ENCODE results near the gene IRF2BP2.

The IRF2BP2 gene

GRCh38 chr1:234582681-234583301 lies 27.2 kb downstream of the IRF2BP2 start:
- DNase-seq, result no peak

GRCh38 chr1:234582186-234582585 lies 27.8 kb downstream of the IRF2BP2 start:
- no peak for DNase-seq

DNA sequence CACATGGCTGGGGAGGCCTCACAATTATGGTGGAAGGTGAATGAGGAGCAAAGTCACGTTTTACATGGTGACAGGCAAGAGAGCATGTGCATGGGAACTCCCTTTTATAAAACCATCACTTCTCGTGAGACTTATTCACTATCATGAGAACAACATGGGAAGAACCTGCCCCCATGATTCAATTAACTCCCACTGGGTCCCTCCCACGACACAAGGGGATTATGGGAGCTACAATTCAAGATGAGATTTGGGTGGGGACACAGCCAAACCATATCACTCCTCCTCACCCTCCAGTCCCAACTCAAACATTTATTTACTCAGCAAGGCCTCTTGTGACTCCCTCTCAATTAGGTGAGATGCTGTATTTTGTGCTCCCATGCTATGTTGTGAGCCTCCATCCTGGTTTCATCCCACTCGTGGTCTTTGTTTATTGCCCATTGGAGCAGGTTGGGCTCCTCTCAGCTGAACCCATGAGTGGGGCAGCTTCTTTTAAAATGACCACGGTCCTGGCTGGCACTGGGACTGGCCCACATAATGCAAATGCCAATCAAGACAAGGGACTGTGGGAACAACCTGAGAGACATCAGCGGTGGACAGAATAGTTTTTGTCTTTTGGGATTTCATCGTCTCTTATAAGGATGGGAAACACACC lies 28.8 kb downstream of the IRF2BP2 start:
- no peak for DNase-seq

DNA sequence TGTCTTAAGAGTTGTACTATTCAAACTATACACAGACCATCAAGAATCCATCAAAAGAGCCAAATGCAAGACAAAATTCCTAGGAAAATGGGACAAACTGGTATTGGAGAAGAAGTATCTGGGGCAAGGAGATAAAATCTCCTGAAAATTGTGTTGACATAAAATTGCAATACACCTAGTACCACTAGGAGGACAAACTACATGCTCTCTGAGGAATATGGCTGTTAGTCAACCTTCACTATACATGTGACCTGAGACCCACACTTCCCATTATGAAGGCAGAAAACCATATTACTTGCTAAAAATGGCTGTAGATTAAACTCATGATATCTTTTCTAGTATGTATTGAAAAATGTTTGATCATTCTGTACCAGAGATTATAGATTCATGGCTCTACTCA lies 30.0 kb downstream of the IRF2BP2 start:
- DNase-seq, result no peak

- DNase-seq, result no peak
These were observed 31.2 kb downstream of the IRF2BP2 start for GRCh38 chr1:234578735-234579134.

DNA sequence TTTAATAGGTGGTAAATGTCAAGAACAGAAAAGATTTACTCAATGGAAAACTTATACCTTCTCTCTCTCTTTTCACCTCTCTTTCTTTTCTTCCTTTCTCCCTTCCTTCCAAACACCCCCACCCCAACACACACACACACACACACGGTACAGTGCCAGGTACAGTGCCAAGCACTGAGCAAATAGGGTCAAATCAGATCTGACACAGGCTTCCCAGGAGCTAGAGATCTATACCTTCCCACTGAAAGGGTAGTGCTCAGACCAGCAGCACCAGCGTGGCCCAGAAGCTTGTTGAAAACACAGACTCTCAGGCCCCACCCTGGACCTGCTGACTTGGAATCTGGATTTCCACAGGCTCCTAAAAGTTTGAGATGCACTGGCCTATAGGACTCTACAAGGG lies 31.9 kb downstream of the IRF2BP2 start:
- no peak for DNase-seq

DNA sequence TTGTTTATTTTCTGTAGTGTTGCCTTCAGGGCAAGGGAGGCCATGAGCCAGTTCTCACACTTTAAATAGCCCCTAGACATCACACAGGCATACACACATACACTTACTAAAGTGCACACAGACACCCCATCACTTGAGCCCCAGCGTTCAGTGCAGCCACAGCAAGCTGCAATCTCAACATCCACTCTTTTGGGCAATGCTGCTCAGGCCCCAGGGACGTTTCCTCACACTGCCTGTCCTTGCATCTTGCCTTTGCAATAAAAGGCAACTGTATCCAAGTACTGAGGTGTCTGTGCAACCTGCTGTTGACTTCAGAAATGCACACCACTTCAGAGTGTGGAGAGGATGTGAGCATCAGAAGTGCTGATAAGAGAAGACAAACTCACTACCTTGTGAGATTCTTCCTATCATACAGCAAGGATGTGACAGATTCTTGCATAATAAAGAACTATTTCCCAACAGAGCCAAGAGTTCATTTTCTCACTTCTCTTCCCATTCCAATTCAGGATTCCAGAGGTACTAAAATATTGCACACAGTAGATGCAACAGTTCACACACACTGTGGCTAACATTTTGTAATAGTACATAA lies 36.2 kb downstream of the IRF2BP2 start:
- no peak for DNase-seq

DNA sequence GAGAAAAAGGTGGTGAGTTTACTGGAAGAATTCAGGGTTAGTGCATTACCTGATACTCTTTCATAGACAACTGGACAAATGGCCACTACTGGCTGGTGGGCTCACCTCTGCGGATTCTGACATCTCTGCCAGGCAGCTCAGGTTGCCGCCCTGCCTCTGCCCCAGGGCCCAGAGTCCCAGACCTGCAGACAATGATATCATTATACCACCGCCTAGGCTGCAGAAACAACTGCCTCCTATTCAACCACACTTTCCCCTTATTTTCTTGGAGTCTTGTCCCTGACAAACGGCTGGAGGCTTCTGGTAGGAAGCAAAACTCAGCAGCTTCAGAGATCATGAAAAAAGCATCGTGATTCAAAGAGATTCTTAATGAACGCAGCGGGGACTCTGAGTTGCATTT lies 37.0 kb downstream of the IRF2BP2 start:
- no peak for DNase-seq

GRCh38 chr1:234571702-234572101 lies 38.3 kb downstream of the IRF2BP2 start:
- DNase-seq, result no peak

GRCh38 chr1:234570329-234571120 lies 39.5 kb downstream of the IRF2BP2 start:
- no peak for DNase-seq

DNA sequence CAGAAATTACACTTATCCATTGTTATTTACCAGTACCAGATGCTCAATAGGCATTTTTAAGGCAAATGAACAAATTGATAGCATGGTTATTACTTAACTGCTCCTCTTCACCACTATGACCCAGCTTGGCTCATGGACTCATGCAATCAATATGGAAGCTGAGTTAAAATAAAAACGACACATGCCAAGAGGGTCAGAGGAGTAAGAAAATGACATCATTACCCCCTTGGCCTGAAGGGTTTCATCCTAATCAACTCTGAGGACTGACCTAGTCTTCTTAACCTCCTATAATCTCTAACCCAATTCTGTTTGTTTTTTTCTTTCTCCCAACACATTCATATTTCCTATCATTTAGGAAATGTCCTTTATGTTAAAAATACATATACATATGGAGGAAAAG lies 41.6 kb downstream of the IRF2BP2 start:
- DNase-seq, result no peak

- no peak for DNase-seq
These were observed 44.8 kb downstream of the IRF2BP2 start for GRCh38 chr1:234565132-234565531.

GRCh38 chr1:234564035-234565029 lies 45.6 kb downstream of the IRF2BP2 start:
- DNase-seq, result no peak

- no peak for DNase-seq
These were observed 47.6 kb downstream of the IRF2BP2 start for GRCh38 chr1:234562334-234562733.

DNA sequence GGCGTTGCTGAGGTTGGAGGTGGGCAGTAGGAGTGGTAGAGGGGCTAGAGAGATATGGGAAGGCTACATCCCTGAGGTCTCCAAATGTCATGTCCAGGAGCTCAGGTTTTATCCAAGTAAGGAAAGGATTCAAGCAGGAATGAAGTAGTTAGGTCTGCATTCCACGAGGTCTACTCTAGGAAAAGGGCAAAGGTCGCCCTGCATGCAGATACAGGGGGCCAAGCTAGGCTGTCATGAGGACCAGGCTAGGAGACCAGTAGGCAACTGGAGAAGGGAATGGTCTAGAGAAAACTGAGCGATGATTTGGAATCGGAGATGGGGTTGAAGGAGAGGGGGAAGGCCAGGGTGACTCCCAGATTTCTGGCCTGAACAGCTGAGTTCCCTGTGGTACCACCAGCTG lies 48.7 kb downstream of the IRF2BP2 start:
- DNase-seq, result no peak

DNA sequence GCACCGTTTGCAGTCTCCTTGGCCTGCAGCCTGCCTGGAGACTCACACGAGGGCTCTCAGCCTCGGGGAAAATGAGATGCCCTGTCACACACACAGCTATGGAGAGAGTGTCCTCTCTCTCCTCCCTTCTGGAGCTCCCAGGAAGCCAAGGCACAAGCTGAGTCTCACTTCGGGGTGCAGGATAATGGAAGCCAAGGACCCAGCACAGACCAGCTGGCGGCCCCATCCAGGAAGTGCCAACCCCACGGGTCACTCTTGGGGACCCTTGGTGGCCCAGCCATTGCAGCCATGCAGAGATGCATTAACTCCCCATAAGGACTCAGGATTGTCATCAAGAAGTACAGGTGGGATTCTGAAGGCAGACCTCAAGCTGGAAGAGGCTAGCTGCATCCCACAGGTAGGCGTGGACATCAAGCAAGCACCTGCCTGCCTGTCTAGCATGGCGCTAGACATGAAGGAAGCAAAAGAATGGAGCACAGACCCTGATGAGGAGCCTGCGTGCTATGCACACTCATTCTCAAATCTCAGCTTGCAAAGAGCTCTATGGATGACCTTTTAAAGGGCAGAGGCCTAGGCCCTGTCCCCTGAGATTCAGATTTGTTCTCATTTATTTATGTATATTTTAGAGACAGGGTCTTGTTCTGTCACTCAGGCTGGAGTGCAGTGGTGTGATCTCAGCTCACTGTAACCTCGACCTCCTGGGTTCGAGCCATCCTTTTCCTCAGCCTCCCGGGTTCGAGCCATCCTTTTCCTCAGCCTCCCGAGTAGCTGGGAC lies 49.9 kb downstream of the IRF2BP2 start:
- DNase-seq, result no peak

GRCh38 chr1:234559152-234559901 lies 50.7 kb downstream of the IRF2BP2 start:
- DNase-seq, result no peak

GRCh38 chr1:234558330-234558836 lies 51.6 kb downstream of the IRF2BP2 start:
- DNase-seq, result no peak

DNA sequence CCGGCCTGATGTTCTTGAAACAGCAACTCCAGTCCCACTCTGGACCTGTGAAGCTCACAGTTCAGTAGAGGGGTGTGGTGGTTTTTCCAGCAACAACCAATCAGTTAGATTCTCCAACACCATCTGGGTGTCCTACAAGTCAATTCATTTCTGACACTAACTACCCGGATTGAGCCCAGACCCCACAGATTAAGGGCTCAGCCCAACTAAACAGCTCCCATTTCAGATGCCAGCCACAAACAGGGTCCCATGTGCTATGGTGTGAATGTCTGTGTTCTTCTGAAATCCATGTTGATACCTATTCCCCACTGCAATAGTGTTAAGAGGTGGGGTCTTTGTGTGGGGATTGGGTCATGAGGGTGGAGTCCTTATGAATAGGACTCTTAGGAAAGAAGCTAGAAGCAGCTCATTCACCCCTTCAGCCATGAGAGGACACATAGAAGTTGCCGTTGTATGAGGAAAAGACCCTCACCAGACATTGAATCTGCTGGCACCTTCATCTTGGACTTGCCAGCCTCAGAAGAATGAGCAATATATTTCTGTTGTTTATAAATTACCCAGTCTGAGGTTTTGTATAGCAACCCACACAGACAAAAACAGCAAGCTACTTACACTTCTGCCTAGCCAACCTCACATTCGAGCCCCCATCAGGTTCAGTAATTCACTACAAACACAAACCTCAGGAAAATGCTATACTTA lies 53.6 kb downstream of the IRF2BP2 start:
- DNase-seq, result no peak
